PFSK-1 (cell line): ENCODE data around the gene LRRC17.

Experiments used
- FOXP2 ChIP-seq: optimal IDR thresholded peaks from 2 replicates; pipeline ENCODE3; 2011; ENCODE audit warnings: borderline replicate concordance, control low read depth, inconsistent platforms; ENCODE audit not compliant: insufficient read depth; ENCODE audit errors: extremely low read length, extremely low read depth
- POLR2AphosphoS5 ChIP-seq: IDR thresholded peaks from 2 replicates; pipeline ENCODE4 v1.6.1; 2012; ENCODE audit warnings: low read depth, mild to moderate bottlenecking, control low read depth, low read length, moderate library complexity
- REST ChIP-seq, 2 experiments: IDR thresholded peaks; 2 replicates each; pipeline versions ENCODE4 v1.6.1 to v1.8.0; 2011 to 2012; ENCODE audit warnings: low read depth in 2 of 2, low read length in 2 of 2, control low read depth in 1 of 2, inconsistent platforms in 1 of 2, mild to moderate bottlenecking in 1 of 2, moderate library complexity in 1 of 2; ENCODE audit not compliant: insufficient read depth in 1 of 2
- SIN3A ChIP-seq: IDR thresholded peaks from 2 replicates; pipeline ENCODE4 v1.6.1; 2012; ENCODE audit warnings: mild to moderate bottlenecking, low read length, moderate library complexity, borderline replicate concordance; ENCODE audit not compliant: insufficient read depth
- TAF1 ChIP-seq: IDR thresholded peaks from 2 replicates; pipeline ENCODE4 v1.6.1; 2012; ENCODE audit warnings: low read length, control low read depth, borderline replicate concordance; ENCODE audit not compliant: insufficient read depth

Gene LRRC17

GRCh38 chr7:102943423-102944169 is 30.8 kb downstream of the LRRC17 start:
- TF ChIP-seq POLR2AphosphoS5 (no peak), FOXP2 (no peak), REST (IDR thresholded peaks at IDR 0.05; ENCODE audit: insufficient read depth in 1 of 2, low read depth in 2 of 2, low read length in 2 of 2) (no peak), SIN3A (no peak), TAF1 (no peak)

GRCh38 chr7:102944241-102944640 is 31.4 kb downstream of the LRRC17 start:
- no peak for TF ChIP-seq REST (IDR thresholded peaks at IDR 0.05; ENCODE audit: insufficient read depth in 1 of 2, low read depth in 2 of 2, low read length in 2 of 2)
- TF ChIP-seq SIN3A: no peak
- no peak for TF ChIP-seq TAF1
- TF ChIP-seq POLR2AphosphoS5: no peak
- TF ChIP-seq FOXP2: no peak

- TF ChIP-seq FOXP2 (no peak), TAF1 (no peak), REST (IDR thresholded peaks at IDR 0.05; ENCODE audit: insufficient read depth in 1 of 2, low read depth in 2 of 2, low read length in 2 of 2) (no peak)
Measured at GRCh38 chr7:102951839-102952238, 39.0 kb downstream of the LRRC17 start.

GRCh38 chr7:102953406-102953805 is 40.6 kb downstream of the LRRC17 start:
- TF ChIP-seq POLR2AphosphoS5 (no peak), REST (IDR thresholded peaks at IDR 0.05; ENCODE audit: insufficient read depth in 1 of 2, low read depth in 2 of 2, low read length in 2 of 2) (no peak), TAF1 (no peak), SIN3A (no peak), FOXP2 (no peak)

GRCh38 chr7:102966465-102966864 is 53.7 kb downstream of the LRRC17 start:
- TF ChIP-seq SIN3A: no peak
- no peak for TF ChIP-seq POLR2AphosphoS5
- TF ChIP-seq TAF1: no peak
- TF ChIP-seq FOXP2: no peak
- TF ChIP-seq REST (IDR thresholded peaks at IDR 0.05; ENCODE audit: insufficient read depth in 1 of 2, low read depth in 2 of 2, low read length in 2 of 2): no peak
